DMS79 treated with DMSO at 0.1 percent for 48 hours (cell line): Measurements from ENCODE around the gene MEGF6.
"Not testable (repeated sequence)": the region's sequence is repeated elsewhere in the genome, so short reads cannot be mapped to it uniquely, and the experiment has no call there.

Source experiments
- DNase-seq: peaks from one replicate; lab custom pipeline; 2025; lab: John Stamatoyannopoulos, UW

The MEGF6 gene

DNA sequence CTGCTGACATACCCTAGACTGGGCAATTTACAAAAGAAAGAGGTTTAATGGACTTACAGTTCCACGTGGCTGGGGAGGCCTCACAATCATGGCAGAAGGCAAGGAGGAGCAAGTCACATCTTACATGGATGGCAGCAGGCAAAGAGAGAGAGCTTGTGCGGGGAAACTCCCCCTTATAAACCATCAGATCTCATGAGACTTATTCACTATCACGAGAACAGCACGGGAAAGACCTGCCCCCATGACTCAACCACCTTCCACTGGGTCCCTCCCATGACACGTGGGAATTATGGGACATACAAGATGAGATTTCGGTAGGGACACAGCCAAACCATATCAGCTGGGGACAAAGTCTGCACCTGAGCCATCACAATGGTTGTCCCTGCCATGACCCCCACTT lies 35.8 kb downstream of the MEGF6 start:
- not testable (repeated sequence) for DNase-seq

DNA sequence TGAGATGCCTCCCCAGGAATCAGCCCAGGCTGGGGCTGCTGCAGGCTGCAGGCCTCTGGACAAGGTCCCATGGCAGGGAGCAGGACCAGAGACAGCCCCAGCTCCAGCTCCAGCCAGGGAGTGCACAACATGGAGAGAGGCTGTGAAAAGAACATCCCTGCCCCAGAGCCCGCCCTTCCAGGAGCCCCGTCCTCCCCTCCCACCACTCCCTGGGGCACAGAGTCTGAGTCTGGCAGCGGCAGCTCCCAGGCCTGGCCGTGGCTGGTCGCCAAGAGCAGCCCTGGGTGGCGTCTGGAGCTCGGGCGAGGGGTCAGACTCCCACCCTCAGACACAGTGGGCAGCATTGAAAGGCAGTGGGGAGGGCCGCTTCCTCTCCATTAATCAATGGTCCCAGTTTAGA lies 37.8 kb downstream of the MEGF6 start:
- DNase-seq: no peak

DNA sequence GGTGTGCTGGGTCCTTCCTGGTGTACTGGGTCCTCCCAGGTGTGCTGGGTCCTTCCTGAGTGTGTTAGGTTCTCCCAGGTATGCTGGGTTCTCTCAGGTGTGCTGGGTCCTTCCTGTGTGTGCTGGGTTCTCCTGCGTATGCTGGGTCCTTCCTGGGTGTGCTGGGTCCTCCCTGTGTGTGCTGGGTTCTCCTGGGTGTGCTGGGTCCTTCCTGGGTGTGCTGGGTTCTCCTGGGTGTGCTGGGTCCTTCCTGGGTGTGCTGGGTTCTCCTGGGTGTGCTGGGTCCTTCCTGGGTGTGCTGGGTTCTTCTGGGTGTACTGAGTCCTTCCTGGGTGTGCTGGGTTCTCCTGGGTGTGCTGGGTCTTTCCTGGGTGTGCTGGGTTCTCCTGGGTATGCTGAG lies 38.7 kb downstream of the MEGF6 start:
- DNase-seq: not testable (repeated sequence)

DNA sequence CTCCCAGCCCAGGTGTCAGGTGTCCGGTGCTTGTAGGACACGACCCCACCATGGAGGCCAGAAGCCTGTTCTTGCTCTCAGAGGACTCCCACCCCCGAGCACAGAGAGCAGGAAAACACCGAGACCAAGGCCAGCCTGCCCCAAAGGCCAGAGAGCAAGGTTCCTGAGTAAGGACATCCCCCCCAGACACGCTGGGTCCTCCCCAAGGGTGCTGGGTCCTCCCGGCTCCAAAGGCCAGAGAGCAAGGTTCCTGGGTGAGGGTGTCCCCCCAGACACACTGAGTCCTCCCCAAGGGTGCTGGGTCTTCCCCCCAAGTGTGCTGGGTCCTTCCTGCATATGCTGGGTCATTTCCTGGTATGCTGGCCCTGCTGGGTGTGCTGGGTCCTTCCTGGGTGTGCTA lies 40.0 kb downstream of the MEGF6 start:
- DNase-seq: no peak

DNA sequence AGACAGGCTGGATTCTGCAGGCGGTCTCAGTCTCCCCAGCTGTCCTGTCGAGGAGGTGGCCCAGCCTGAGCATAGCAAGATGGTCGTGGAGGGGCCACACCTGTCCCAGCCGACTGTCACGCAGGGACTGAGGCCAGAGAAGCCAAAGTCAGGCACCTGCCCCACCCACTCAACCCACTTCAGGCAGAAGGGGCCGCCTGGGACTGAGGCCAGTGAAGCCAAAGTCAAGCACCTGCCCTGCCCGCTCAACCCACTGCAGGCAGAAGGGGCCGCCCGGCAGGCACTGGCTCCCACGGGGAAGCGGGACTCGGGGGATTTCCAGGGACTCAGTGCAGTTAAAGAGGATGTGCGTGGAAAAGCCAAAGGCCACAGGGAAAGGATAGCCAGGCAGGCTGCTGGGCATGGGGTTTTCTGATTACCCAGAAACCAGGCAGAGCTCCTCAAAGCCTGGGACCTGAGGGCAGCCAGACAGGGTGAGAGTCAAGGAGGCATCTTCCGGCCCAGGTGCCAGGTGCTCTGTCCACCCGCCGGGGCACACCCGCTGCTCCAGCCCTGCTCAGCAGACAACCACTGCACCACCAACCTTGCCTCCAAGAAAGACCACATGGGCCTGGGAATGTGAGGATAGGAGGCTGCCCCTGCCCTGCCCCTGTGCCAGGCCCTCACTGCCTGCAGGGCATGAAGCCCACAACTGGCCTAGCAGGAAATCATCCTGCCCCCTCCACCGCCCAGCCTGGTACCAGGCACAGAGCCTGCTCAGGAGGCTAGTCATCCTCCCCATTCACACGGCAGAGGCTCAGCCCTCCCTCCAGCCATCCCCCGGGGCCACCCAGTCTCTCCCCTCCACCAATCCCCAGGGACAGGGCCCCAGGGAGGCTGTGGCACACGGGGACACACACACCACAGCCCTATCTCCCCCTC lies 41.0 kb downstream of the MEGF6 start:
- peak; percentile 33 for DNase-seq

DNA sequence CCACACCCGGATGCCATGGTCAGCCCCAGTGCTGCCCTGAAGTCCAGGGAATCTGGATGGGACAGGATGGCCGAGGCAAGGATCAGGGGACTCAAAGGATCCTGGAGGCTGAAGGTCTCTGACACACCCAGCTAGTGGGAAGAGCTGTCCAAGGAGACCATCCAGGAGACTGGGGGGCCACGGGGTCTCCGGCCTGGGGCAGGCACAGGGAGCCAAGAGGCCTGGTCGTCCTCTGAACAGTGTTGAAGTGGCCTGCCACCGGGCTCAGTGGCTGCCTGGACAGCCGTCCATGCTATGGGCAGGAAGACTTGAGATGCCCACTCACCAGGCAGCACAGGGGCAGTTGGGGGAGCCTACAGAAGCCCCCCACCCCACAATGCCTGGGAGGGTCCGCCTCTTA lies 41.9 kb downstream of the MEGF6 start:
- DNase-seq: no peak

DNA sequence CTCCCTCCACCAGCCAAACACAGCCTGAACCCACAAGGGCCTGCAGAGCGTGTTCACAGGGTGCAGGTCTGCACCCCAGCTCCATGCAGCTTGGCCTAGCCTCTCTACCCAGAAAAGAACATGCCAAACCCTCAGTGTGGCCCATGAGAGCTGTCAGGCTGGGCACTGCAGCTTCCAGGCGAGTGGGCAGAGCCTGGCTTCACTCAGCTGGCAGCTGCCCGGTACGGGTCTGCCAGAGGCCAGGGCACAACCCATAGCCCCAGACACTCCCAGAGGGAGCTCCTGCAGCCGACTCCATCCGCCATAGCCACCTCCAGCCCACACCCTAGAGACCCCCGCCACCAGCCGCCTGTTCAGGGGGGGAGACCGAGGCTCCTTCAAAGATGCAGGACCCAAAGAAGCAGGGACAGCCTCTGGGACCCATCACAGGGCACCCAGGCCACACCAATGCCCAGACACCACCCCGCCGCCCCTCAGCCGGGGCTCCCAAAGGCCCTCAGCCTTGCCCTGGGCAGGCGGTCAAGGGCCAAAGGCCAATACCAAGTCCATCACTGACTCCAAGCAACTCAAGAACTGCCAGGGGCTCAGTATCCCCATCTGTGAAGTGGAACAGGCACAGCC lies 42.4 kb downstream of the MEGF6 start:
- no peak for DNase-seq

DNA sequence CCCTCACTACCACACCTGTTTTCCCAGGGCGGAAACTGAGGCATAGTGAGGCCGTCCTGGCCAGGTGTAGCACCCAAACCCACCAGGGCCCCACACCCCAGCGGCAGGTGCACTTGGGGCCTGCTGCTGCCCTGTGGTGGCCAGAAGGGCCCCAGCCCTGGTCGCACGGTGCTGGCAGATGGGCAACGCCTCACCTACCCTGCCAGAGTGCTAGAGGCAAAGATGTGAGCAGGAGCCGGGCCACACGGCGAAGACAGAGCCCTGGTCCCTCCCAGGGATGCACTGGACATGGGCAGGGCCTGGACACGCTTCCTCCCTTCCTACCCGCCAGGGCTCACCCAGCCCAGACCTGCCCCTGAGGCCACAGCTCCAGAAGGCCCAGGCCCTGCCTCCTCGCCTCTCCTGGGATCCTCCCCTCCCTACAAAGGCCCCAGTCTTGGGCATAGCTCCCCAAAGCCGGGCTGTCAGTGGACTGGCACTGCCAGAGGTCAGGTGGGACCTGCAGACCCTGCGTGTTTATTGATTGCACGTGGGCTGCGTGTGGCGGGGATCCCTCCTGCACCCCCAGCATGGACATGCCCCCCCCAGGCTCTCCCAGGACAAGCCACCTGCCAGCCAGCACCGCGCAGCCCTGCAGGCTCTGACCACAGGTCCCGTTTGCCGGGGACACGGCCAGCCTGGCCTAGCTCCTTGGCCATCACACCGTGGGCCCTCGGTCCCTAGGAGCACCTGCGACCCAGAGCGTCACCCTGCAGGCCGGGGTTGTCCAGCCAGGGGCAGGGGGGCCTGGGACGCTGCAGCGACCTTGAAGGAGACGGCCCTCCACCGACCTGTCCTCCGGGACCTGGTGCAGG lies 44.1 kb downstream of the MEGF6 start:
- no peak for DNase-seq

DNA sequence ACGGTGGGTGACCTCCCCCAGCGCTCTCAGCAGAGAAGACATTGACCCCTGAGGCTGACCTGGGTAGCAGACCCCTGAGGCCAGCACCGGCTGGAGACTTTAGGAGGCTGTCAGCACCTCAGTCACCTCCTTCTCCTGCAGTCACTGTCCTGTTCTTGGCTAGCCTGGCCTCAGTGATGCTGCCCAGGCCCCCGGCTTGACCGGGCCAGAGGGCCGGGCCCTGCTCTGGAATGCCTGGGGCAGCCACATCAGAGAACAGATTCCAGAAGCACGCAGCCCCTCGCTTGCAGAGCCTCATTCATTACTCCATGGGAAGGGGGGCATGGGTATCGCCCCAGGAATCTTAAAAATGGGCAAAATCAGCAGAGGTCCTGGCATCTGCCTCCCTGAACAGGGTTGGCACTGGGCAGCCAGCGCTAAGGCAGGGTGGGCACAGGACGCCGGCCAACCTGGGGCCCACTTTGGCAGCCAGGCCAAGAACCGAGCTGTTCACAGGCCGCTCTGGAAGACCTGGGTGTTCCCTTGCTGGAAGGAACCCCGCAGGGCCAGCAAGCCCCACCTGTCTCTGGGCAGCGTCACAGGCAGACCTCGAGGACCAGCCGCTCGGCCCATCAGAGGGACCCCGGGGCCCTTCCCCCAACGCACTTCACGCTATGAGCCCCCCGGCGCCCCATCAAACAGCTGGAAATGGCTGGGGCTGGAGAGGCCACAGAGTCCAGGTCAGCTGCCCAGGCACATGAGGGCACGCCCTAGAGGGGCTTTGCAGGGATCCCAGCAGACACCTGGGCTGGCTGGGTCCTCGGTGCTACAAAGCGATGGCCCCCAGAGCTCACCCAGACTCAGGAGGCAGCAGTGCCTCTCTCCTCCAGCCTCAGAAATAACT lies 45.1 kb downstream of the MEGF6 start:
- no peak for DNase-seq

DNA sequence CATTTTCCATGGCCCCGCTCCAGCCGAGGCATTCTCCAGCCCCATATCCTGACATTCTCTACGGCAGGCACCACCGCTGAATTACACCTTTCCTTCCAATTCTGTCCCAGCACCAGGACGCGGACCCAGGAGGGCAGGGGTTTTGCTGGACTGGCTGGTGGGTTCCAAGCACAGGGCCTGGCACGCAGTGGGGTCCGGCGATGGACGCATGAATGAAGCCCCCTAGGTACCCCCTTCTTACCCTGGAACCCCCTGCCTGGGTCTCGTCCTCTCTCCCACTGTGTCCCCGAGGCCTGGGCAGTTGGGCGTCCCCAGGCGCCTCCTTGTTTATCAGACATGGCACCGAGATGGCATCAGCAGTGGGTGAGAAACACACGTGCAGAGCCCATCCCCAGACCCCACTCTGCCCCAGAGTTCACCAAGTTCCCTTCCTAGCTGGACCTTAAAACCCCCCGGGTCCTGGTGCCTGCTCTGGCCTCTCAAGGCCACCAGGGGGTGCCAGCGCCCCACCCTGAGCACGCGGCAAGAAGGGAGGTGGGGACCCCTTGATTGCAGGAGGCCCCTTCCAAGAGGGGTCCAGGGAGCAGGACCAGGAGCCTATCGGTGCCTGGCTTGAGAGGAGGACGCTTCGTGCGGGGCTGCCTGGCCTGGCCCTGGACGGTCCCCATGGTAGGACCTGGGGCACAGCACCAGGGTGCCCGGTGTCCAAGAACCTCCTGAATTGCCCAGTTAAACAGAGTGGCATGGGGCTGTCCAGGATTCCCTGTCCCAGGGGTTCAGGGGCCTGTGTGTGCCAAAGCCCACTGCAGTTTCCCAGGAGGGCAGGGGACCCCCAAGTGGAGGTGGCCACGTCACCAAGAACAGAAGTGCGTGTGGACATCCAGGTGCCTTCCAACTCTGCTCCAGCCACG lies 46.1 kb downstream of the MEGF6 start:
- DNase-seq: no peak

DNA sequence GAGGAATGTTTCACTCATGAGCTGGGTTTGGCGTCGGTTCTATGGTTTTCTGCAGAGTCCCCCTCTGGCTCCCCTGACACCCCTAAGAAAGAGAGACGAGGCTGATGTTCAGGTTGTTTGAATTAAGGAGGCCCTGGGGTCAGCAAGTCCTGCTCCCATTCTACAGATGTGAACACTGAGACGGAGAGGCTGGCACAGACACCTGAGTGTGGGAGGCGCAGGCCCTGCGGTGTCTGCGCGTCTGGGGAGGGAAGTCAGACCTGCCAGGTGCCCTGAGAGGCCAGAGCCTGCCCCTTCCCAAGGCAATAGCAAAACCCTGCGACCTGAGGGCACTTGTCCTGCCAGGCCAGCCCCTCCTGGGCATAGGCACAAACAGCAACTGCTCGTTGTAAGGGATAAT lies 47.7 kb downstream of the MEGF6 start:
- no peak for DNase-seq

DNA sequence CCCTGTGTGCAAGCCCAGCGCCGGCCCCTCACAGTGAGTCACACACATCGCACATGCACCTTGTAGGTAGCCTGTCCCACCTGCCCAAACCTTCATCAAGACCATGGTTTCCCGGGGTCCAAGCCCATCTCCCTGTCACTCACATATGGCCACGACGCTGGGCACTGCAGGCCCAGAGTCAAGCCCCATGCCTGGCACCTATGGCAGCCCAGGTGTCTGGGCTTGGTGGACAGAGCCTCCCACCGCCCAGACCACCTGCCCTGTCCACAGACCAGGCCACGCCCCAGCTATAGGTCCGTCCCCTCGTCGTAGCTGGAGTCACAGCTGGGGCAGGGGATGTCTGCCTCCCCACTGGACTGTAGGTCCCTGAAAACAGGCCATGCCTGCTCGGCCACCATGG lies 48.2 kb downstream of the MEGF6 start:
- no peak for DNase-seq

DNA sequence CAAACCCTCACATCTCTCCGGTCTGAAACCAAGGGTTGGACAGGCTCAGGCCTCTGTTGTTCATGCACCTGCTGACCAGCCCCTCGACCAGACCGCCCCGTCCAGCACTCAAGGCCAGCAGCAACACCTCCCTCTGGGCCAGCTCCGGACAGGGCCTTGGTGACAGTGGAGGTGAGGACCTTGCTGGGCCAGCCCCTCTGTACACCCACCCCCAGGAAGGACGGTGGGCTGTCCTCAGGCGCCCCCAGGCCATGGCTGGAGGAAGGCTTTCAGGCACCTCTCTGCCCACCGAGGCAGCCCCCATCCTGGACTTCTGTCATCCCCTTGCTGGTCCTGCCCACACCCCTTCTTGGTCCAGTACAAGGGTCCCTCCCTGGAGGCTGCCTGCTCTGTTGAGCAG lies 48.6 kb downstream of the MEGF6 start:
- DNase-seq: no peak

DNA sequence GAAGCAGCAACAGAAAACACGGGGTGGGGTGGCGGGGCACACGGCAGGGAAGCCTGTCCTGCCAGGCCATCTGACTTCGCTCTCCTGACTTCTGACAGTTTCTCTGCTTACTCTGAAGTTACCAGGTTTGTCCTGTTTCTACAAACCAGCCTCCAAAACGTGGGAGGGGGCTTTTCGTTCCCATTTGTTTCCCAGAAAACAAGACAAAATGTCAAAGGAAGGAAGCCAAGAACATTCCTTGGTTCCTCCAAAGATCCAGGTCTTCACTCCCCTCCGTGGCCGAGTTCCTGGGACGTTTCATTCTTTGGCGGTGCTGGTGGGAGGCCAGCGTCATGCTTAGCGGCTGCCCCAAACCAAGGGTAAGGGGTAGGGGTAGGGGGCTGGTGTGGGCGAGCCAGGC lies 49.6 kb downstream of the MEGF6 start:
- DNase-seq: no peak

DNA sequence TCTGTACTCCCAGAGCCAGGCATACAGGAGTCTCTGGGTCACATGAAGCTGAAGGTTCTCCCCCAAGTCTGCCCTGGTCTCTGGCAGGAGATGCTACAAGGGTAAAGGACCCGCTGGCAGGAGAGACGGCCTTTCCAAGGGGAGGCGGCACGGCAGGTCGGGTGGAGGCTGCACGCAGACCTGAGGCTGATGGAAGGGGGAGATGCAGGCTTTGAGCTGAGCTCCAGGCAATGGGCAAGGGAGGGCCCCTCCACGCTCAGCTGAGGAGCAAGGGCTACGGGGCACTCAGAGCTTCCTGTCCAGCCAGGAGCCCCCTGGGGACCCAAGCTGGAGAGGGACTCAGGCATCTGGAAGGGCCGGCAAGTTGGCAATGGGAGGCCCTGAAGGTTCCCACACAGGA lies 50.3 kb downstream of the MEGF6 start:
- DNase-seq: no peak

DNA sequence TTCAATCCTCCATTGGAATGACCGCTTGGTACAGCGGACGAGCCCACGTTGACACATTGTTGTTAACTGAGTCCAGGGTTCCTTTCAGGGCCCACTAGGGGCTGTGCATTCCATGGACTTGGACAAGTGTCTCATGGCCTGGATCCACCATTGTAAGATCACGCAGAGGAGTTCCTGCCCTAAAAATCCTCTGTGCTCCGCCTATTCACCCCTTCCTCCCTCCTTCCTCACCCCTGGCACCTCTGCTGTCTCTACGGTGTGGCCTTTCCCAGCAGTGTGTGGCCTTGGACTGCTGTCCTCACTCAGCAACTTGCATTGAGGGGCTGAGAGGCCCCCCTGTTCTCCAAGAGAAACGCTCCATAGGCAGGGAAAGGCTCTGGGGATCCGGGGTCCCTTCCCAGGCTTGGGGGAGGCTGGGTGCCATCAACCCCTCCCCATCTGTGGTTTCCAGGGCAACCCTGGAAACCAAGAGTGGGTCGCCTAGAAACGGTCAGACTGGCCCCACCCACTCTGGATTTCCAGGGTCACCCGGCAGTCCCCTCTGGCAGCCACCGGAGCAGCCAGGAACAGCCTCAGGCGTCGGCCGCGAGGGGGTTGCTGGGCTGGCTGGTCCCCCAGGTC lies 50.9 kb downstream of the MEGF6 start:
- no peak for DNase-seq

DNA sequence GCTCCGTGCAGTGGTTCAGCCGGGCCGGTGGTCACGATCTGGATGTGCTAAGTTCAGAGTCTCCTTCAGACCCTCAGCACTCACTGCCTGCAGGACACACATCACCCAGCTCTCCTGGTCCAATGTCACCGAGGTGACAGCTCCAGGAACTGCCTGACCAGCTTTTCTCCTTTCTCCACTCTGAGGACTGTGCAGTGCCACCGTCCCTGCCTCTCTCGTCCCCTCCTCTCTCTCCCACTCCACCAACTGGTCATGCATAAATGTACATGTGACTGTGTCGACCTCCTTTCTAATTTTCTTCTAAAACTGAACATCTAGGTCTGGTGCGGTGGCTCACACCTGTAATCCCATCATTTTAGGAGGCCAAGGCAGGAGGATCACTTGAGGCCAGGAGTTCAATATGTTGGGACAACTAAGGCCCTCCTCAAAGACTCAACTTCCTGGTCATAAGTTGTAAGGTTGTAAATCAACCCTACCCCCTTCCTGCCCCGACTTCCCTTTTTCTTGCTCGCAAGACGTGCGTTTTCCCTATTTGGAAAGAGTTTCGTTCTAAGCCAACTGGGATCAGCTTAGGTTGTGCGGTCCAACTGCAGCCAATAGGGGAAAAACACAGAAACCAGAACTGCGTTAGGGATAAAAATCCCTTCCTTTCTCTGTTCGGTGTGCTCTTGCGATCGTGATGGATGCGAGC lies 53.1 kb downstream of the MEGF6 start:
- DNase-seq: no peak

DNA sequence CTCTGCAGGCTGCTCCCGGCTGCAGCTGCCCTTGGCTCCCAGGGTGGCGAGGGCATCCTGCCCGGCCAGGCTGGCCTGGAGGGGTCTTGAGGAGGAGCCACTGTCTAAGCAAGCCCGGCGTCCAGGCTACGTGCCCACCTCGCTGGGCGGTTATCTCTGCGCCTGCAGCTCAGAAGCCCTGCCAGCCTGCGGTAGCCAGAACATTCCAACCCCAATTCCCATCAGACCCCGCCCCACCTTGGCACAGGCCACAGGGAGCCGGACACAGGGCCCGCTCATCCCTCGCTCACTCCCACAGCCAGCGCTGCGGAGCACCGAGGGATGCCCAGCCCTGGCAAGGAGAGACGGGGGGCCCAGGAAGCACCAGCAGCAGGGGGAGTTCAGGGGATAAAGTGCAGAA lies 53.9 kb downstream of the MEGF6 start:
- no peak for DNase-seq

DNA sequence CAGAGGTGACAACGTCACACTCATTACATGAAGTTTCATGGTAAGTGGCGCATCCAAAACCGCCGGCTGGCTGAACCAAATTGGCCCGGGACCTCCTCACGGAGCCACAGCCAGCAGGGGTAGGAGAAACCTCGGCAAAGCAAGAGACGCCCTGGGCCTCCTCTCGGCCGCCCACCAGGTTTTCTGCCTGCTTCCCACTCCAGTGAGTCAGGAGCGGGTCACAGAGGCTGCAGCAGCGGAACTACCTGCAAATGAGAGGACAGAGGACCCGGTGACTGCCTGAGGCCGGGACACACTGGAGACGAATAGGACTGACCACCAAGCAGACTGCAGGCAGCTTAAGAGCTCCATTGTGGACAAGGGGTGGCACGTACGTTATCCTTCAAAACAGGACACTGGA lies 55.0 kb downstream of the MEGF6 start:
- DNase-seq: no peak
